Duodenal mucosa (tissue), 2 donors: ENCODE data around the gene MRPL16.
"Not testable (repeated sequence)": the region's sequence is repeated elsewhere in the genome, so short reads cannot be mapped to it uniquely, and the experiment has no call there.

Source experiments
- H3K27ac ChIP-seq: one replicate; pipeline ENCODE4 v1.7.0; 2013; ENCODE audit warnings: low read depth, low read length
- H3K27me3 ChIP-seq, 2 donors: one replicate each; pipeline ENCODE4 v1.7.0; 2013; ENCODE audit warnings: low read length in 2 of 2, control low read depth in 1 of 2; ENCODE audit not compliant: insufficient read depth in 2 of 2, control insufficient read depth in 1 of 2
- H3K36me3 ChIP-seq, 2 donors: one replicate each; pipeline ENCODE4 v1.7.0; 2013; ENCODE audit warnings: low read length in 2 of 2, control low read depth in 1 of 2; ENCODE audit not compliant: insufficient read depth in 2 of 2, control insufficient read depth in 1 of 2
- H3K4me1 ChIP-seq, 2 donors: one replicate each; pipeline ENCODE4 v1.7.0; 2013; ENCODE audit warnings: low read length in 2 of 2, control low read depth in 1 of 2; ENCODE audit not compliant: insufficient read depth in 2 of 2, control insufficient read depth in 1 of 2
- H3K4me3 ChIP-seq, 2 donors: one replicate each; pipeline ENCODE4 v1.7.0; 2013; ENCODE audit warnings: low read length in 2 of 2, low read depth in 1 of 2
- H3K9ac ChIP-seq, 2 donors: one replicate each; pipeline ENCODE4 v1.7.0; 2013; ENCODE audit warnings: low read length in 2 of 2, low read depth in 1 of 2
- H3K9me3 ChIP-seq, 2 donors: one replicate each; pipeline ENCODE4 v1.7.0; 2013; ENCODE audit warnings: low read length in 2 of 2, control low read depth in 1 of 2; ENCODE audit not compliant: control insufficient read depth in 1 of 2

MRPL16 gene

GRCh38 chr11:59792507-59792906 lies 18.1 kb downstream of the MRPL16 start:
- H3K9me3 ChIP-seq = no peaks in the 10 kb centered on the region
- H3K36me3 ChIP-seq = peaks cover 55 to 86% of the 10 kb centered on the region in 2 donors
- no peak overlapping the region for H3K9ac ChIP-seq
- H3K27ac ChIP-seq = no peak overlapping the region
- peaks cover 0 to 4% of the 10 kb centered on the region in 2 donors for H3K4me1 ChIP-seq
- no peaks in the 10 kb centered on the region for H3K27me3 ChIP-seq
- H3K4me3 ChIP-seq = no peak overlapping the region

- Histone ChIP-seq H3K36me3 (peaks cover 55 to 84% of the 10 kb centered on the region in 2 donors), H3K27me3 (no peaks in the 10 kb centered on the region), H3K4me3 (no peak overlapping the region), H3K4me1 (peaks cover 8 to 13% of the 10 kb centered on the region in 2 donors), H3K9ac (no peak overlapping the region), H3K27ac (no peak overlapping the region), H3K9me3 (no peaks in the 10 kb centered on the region)
Observed at GRCh38 chr11:59791639-59792038, 18.9 kb downstream of the MRPL16 start.

GRCh38 chr11:59787816-59788215 lies 22.8 kb downstream of the MRPL16 start:
- Histone ChIP-seq H3K4me3 (no peak overlapping the region), H3K27me3 (no peaks in the 10 kb centered on the region), H3K9me3 (no peaks in the 10 kb centered on the region), H3K4me1 (peaks cover 12 to 19% of the 10 kb centered on the region in 2 donors), H3K36me3 (peaks cover 28 to 52% of the 10 kb centered on the region in 2 donors), H3K27ac (no peak overlapping the region), H3K9ac (no peak overlapping the region)

- Histone ChIP-seq H3K27ac (peak overlapping the region; percentile 47), H3K36me3 (peaks cover 24 to 46% of the 10 kb centered on the region in 2 donors), H3K4me3 (peak overlapping the region; percentile 26 to 41)
Observed at GRCh38 chr11:59787255-59787588, 23.4 kb downstream of the MRPL16 start.

GRCh38 chr11:59785818-59786217 lies 24.8 kb downstream of the MRPL16 start:
- H3K9ac ChIP-seq = no peak overlapping the region
- no peaks in the 10 kb centered on the region for H3K9me3 ChIP-seq
- H3K36me3 ChIP-seq = peaks cover 16 to 32% of the 10 kb centered on the region in 2 donors

More at GRCh38 chr11:59787255-59787588, 23.4 kb downstream of the MRPL16 start:
- H3K9me3 ChIP-seq = no peaks in the 10 kb centered on the region
- H3K27me3 ChIP-seq = no peaks in the 10 kb centered on the region
- H3K4me1 ChIP-seq = peaks cover 12 to 21% of the 10 kb centered on the region in 2 donors
- peak overlapping the region in 1 of 2 donors; percentile 45 for H3K9ac ChIP-seq

GRCh38 chr11:59784441-59784840 lies 26.1 kb downstream of the MRPL16 start:
- Histone ChIP-seq H3K36me3 (peaks cover 8 to 19% of the 10 kb centered on the region in 2 donors), H3K4me1 (peaks cover 13 to 24% of the 10 kb centered on the region in 2 donors)
- H3K27me3 ChIP-seq, H3K9ac ChIP-seq, H3K4me3 ChIP-seq, H3K9me3 ChIP-seq, H3K27ac ChIP-seq: not testable (repeated sequence)

More at GRCh38 chr11:59785818-59786217, 24.8 kb downstream of the MRPL16 start:
- Histone ChIP-seq H3K27ac (no peak overlapping the region), H3K4me1 (peaks cover 12 to 22% of the 10 kb centered on the region in 2 donors), H3K27me3 (no peaks in the 10 kb centered on the region), H3K4me3 (no peak overlapping the region)

- Histone ChIP-seq H3K27ac (no peak overlapping the region), H3K9me3 (no peaks in the 10 kb centered on the region), H3K27me3 (no peaks in the 10 kb centered on the region), H3K9ac (no peak overlapping the region), H3K36me3 (peaks cover 3 to 11% of the 10 kb centered on the region in 2 donors), H3K4me1 (peaks cover 21 to 30% of the 10 kb centered on the region in 2 donors), H3K4me3 (no peak overlapping the region)
Observed at GRCh38 chr11:59783632-59784090, 26.9 kb downstream of the MRPL16 start.

GRCh38 chr11:59782080-59782479 lies 28.5 kb downstream of the MRPL16 start:
- Histone ChIP-seq H3K27ac (no peak overlapping the region), H3K9me3 (no peaks in the 10 kb centered on the region), H3K4me1 (peaks cover 32 to 38% of the 10 kb centered on the region in 2 donors), H3K9ac (no peak overlapping the region), H3K4me3 (no peak overlapping the region), H3K36me3 (peaks cover 0 to under 1% of the 10 kb centered on the region in 2 donors), H3K27me3 (no peaks in the 10 kb centered on the region)

GRCh38 chr11:59779487-59779886 lies 31.1 kb downstream of the MRPL16 start:
- no peaks in the 10 kb centered on the region for H3K9me3 ChIP-seq
- peaks cover 7 to 11% of the 10 kb centered on the region in 2 donors for H3K36me3 ChIP-seq
- H3K9ac ChIP-seq = no peak overlapping the region
- H3K4me3 ChIP-seq = no peak overlapping the region
- H3K27me3 ChIP-seq = no peaks in the 10 kb centered on the region
- peaks cover 35 to 45% of the 10 kb centered on the region in 2 donors for H3K4me1 ChIP-seq
- no peak overlapping the region for H3K27ac ChIP-seq

- Histone ChIP-seq H3K4me3 (no peak overlapping the region), H3K4me1 (peaks cover 35 to 45% of the 10 kb centered on the region in 2 donors), H3K9ac (no peak overlapping the region), H3K9me3 (no peaks in the 10 kb centered on the region), H3K27ac (peak overlapping the region; percentile 22), H3K27me3 (no peaks in the 10 kb centered on the region), H3K36me3 (peaks cover 11 to 18% of the 10 kb centered on the region in 2 donors)
Observed at GRCh38 chr11:59778122-59778521, 32.5 kb downstream of the MRPL16 start.
